Measurements from ENCODE around the gene MEFV. TPM values are rescaled to one million over a fixed set of nuclear protein-coding genes. Genes with fewer than 3 reads are reported as not detected.

The MEFV gene
- total RNA-seq: 0.99 TPM

GRCh38 chr16:3256146-3256865 is at the start of gene MEFV:
Gene MEFV, minus strand, starts transcription at chr16:3256633. Its CDS starts 46 bp downstream, at chr16:3256587.

GRCh38 chr16:3305109-3306068 is 49.0 kb upstream of the MEFV start, which contains the start of the genes TIGD7 and ZNF75A:
Gene TIGD7, minus strand, starts transcription at chr16:3305430. Its CDS starts 4,816 bp downstream, at chr16:3300614.
Gene ZNF75A, plus strand, starts transcription at chr16:3305497. Its CDS starts 2,932 bp downstream, at chr16:3308429.

GRCh38 chr16:3282730-3283542 is 26.5 kb upstream of the MEFV start, which contains the start of gene ZNF263:
Gene ZNF263, plus strand, starts transcription at chr16:3283491. Its CDS starts 328 bp downstream, at chr16:3283819.

DNA sequence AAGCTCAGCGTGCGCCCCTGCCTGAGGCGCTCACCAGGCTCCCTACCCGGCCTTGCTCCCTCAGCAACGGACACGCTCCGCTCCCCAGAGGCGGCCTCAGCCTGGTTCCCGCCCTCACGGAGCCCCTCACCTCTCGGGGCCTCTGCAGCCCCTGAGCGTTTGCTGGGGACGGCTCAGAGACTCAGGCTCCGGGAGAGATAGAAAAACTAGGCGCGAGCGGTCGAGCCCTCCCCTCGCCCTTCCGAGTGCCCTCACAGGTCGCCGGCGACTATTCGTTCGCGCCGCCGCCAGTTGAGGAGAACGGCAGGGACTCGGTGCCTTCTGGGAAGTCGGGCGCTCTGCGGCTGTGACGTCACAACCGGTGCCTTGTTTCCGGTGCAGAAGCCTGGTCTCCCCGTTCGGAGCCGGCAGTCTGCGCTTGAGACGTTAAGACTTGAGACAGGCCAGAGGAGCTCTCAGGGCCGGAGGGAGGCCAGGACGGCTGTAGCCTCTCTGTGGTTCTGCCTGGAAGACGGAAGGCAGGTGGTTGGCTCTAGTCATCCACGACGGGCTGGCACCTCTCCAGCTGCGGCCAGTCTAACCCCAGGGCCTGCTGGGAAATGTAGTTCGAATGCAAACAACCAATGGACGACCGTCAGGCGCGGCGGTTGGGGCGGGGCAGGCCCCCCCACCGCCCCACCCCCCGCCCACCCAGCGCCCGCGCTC is 21.4 kb downstream of the MEFV start, which contains the start of gene ZNF200:
TSS of gene ZNF200 (minus strand) at position 302 of the 705 bp plus-strand sequence. CDS start 1,403 bp downstream, outside the sequence.

Other genes starting within 250 kb of the MEFV start
- gene CLDN9, start 243.7 kb downstream of the MEFV start, total RNA-seq: not detected
- gene CLDN6, start 238.4 kb downstream of the MEFV start, total RNA-seq: not detected
- 10.3 TPM for gene TNFRSF12A, start 236.3 kb downstream of the MEFV start, total RNA-seq
- gene HCFC1R1, start 232.7 kb downstream of the MEFV start, total RNA-seq: 10.0 TPM
- 10.3 TPM for gene THOC6, start 232.6 kb downstream of the MEFV start, total RNA-seq
- 3.1 TPM for gene BICDL2, start 219.7 kb downstream of the MEFV start, total RNA-seq
- 2.1 TPM for gene MMP25, start 210.1 kb downstream of the MEFV start, total RNA-seq
- 33.9 TPM for gene IL32, start 191.0 kb downstream of the MEFV start, total RNA-seq
- not detected for gene ZSCAN10, start 157.3 kb downstream of the MEFV start, total RNA-seq
- 19.0 TPM for gene ZNF205, start 144.0 kb downstream of the MEFV start, total RNA-seq
- 13.0 TPM for gene ZNF213, start 121.6 kb downstream of the MEFV start, total RNA-seq
- not detected for gene OR1F1, start 68.4 kb downstream of the MEFV start, total RNA-seq
- 16.1 TPM for gene ZNF200, start 21.5 kb downstream of the MEFV start, total RNA-seq
- 82.8 TPM for gene ZNF263, start 26.9 kb upstream of the MEFV start, total RNA-seq
- 26.5 TPM for gene TIGD7, start 48.8 kb upstream of the MEFV start, total RNA-seq
- 67.9 TPM for gene ZNF75A, start 48.9 kb upstream of the MEFV start, total RNA-seq
- gene OR2C1, start 99.3 kb upstream of the MEFV start, total RNA-seq: 0.99 TPM
- gene ZSCAN32, start 144.4 kb upstream of the MEFV start, total RNA-seq: 15.6 TPM
- 13.5 TPM for gene ZNF174, start 144.6 kb upstream of the MEFV start, total RNA-seq
- 4.3 TPM for gene ZNF597, start 186.9 kb upstream of the MEFV start, total RNA-seq
- gene NAA60, start 187.0 kb upstream of the MEFV start, total RNA-seq: 35.3 TPM
- not detected for gene C16orf90, start 238.9 kb upstream of the MEFV start, total RNA-seq
- gene CLUAP1, start 244.4 kb upstream of the MEFV start, total RNA-seq: 35.1 TPM

Measured in camera-type eye (tissue), 1 donor.